Measurements from ENCODE around the gene INSRR. TPM values are rescaled to one million over a fixed set of nuclear protein-coding genes. Genes with fewer than 3 reads are reported as not detected.

INSRR gene
- total RNA-seq, 1 experiment from 2014 or later = not detected

GRCh38 chr1:156841295-156841855 lies 17.5 kb downstream of the INSRR start:
- Histone ChIP-seq H3K79me2 (ENCODE audit: low read length) (no peaks in the 10 kb centered on the region), H3K27me3 (ENCODE audit: low read length) (no peaks in the 10 kb centered on the region), H3K27ac (ENCODE audit: low read length) (no peak overlapping the region), H3K36me3 (ENCODE audit: insufficient read depth, low read length) (no peaks in the 10 kb centered on the region), H2AFZ (ENCODE audit: low read length) (no peak overlapping the region), H3K9me2 (replicated peaks; ENCODE audit: insufficient read depth, low read length) (no peaks in the 10 kb centered on the region), H4K20me1 (ENCODE audit: insufficient read depth, low read depth, low read length) (no peaks in the 10 kb centered on the region), H3K9ac (ENCODE audit: low read length) (no peak overlapping the region), H3K9me3 (ENCODE audit: low read length) (no peaks in the 10 kb centered on the region), H3K4me2 (ENCODE audit: low read depth, low read length, poor library complexity, severe bottlenecking) (no peak overlapping the region), H3K4me1 (ENCODE audit: low read length) (no peaks in the 10 kb centered on the region), H3K4me3 (ENCODE audit: low read length) (no peak overlapping the region)
- no peak for DNase-seq

GRCh38 chr1:156840898-156841279 lies 18.0 kb downstream of the INSRR start:
- H3K36me3 ChIP-seq (ENCODE audit: insufficient read depth, low read length) = no peaks in the 10 kb centered on the region
- H3K9me3 ChIP-seq (ENCODE audit: low read length) = no peaks in the 10 kb centered on the region
- H2AFZ ChIP-seq (ENCODE audit: low read length) = no peak overlapping the region
- H3K27me3 ChIP-seq (ENCODE audit: low read length) = no peaks in the 10 kb centered on the region
- no peak overlapping the region for H3K4me2 ChIP-seq (ENCODE audit: low read depth, low read length, poor library complexity, severe bottlenecking)
- no peaks in the 10 kb centered on the region for H3K4me1 ChIP-seq (ENCODE audit: low read length)
- no peak overlapping the region for H3K4me3 ChIP-seq (ENCODE audit: low read length)
- H4K20me1 ChIP-seq (ENCODE audit: insufficient read depth, low read depth, low read length) = no peaks in the 10 kb centered on the region
- DNase-seq = no peak
- H3K9ac ChIP-seq (ENCODE audit: low read length) = no peak overlapping the region
- no peaks in the 10 kb centered on the region for H3K9me2 ChIP-seq (replicated peaks; ENCODE audit: insufficient read depth, low read length)
- H3K79me2 ChIP-seq (ENCODE audit: low read length) = no peaks in the 10 kb centered on the region
- H3K27ac ChIP-seq (ENCODE audit: low read length) = no peak overlapping the region

GRCh38 chr1:156840186-156840897 lies 18.6 kb downstream of the INSRR start:
- H4K20me1 ChIP-seq (ENCODE audit: insufficient read depth, low read depth, low read length) = no peaks in the 10 kb centered on the region
- no peak overlapping the region for H3K4me2 ChIP-seq (ENCODE audit: low read depth, low read length, poor library complexity, severe bottlenecking)
- H3K9ac ChIP-seq (ENCODE audit: low read length) = no peak overlapping the region
- no peaks in the 10 kb centered on the region for H3K9me3 ChIP-seq (ENCODE audit: low read length)
- H3K79me2 ChIP-seq (ENCODE audit: low read length) = no peaks in the 10 kb centered on the region
- no peaks in the 10 kb centered on the region for H3K4me1 ChIP-seq (ENCODE audit: low read length)
- no peaks in the 10 kb centered on the region for H3K36me3 ChIP-seq (ENCODE audit: insufficient read depth, low read length)
- H3K27ac ChIP-seq (ENCODE audit: low read length) = no peak overlapping the region
- H3K4me3 ChIP-seq (ENCODE audit: low read length) = no peak overlapping the region
- no peaks in the 10 kb centered on the region for H3K9me2 ChIP-seq (replicated peaks; ENCODE audit: insufficient read depth, low read length)
- H3K27me3 ChIP-seq (ENCODE audit: low read length) = no peaks in the 10 kb centered on the region
- H2AFZ ChIP-seq (ENCODE audit: low read length) = no peak overlapping the region
- DNase-seq = no peak

- Histone ChIP-seq H3K27me3 (ENCODE audit: low read length) (no peaks in the 10 kb centered on the region), H4K20me1 (ENCODE audit: insufficient read depth, low read depth, low read length) (no peaks in the 10 kb centered on the region), H3K36me3 (ENCODE audit: insufficient read depth, low read length) (no peaks in the 10 kb centered on the region), H3K4me2 (ENCODE audit: low read depth, low read length, poor library complexity, severe bottlenecking) (no peak overlapping the region), H3K4me3 (ENCODE audit: low read length) (no peak overlapping the region), H3K27ac (ENCODE audit: low read length) (no peak overlapping the region), H3K9ac (ENCODE audit: low read length) (no peak overlapping the region), H3K9me3 (ENCODE audit: low read length) (no peaks in the 10 kb centered on the region), H2AFZ (ENCODE audit: low read length) (no peak overlapping the region), H3K79me2 (ENCODE audit: low read length) (no peaks in the 10 kb centered on the region), H3K4me1 (ENCODE audit: low read length) (no peaks in the 10 kb centered on the region), H3K9me2 (replicated peaks; ENCODE audit: insufficient read depth, low read length) (no peaks in the 10 kb centered on the region)
- no peak for DNase-seq
Observed at GRCh38 chr1:156839426-156840109, 19.3 kb downstream of the INSRR start.

- Histone ChIP-seq H3K4me3 (ENCODE audit: low read length) (no peak overlapping the region), H3K9me3 (ENCODE audit: low read length) (no peaks in the 10 kb centered on the region), H3K9me2 (replicated peaks; ENCODE audit: insufficient read depth, low read length) (no peaks in the 10 kb centered on the region), H3K27ac (ENCODE audit: low read length) (no peak overlapping the region), H3K79me2 (ENCODE audit: low read length) (no peaks in the 10 kb centered on the region), H3K27me3 (ENCODE audit: low read length) (no peaks in the 10 kb centered on the region), H4K20me1 (ENCODE audit: insufficient read depth, low read depth, low read length) (no peaks in the 10 kb centered on the region), H2AFZ (ENCODE audit: low read length) (no peak overlapping the region), H3K4me2 (ENCODE audit: low read depth, low read length, poor library complexity, severe bottlenecking) (no peak overlapping the region), H3K4me1 (ENCODE audit: low read length) (no peaks in the 10 kb centered on the region), H3K9ac (ENCODE audit: low read length) (no peak overlapping the region), H3K36me3 (ENCODE audit: insufficient read depth, low read length) (no peaks in the 10 kb centered on the region)
- DNase-seq = peak; percentile 73
Observed at GRCh38 chr1:156838972-156839371, 19.9 kb downstream of the INSRR start.

- H3K9me2 ChIP-seq (replicated peaks; ENCODE audit: insufficient read depth, low read length) = no peaks in the 10 kb centered on the region
- no peaks in the 10 kb centered on the region for H3K27me3 ChIP-seq (ENCODE audit: low read length)
- H3K4me2 ChIP-seq (ENCODE audit: low read depth, low read length, poor library complexity, severe bottlenecking) = no peak overlapping the region
- H3K27ac ChIP-seq (ENCODE audit: low read length) = no peak overlapping the region
- no peaks in the 10 kb centered on the region for H3K9me3 ChIP-seq (ENCODE audit: low read length)
- H4K20me1 ChIP-seq (ENCODE audit: insufficient read depth, low read depth, low read length) = no peaks in the 10 kb centered on the region
- no peak for DNase-seq
- H3K9ac ChIP-seq (ENCODE audit: low read length) = no peak overlapping the region
- no peak overlapping the region for H2AFZ ChIP-seq (ENCODE audit: low read length)
- no peaks in the 10 kb centered on the region for H3K79me2 ChIP-seq (ENCODE audit: low read length)
- no peaks in the 10 kb centered on the region for H3K36me3 ChIP-seq (ENCODE audit: insufficient read depth, low read length)
- no peaks in the 10 kb centered on the region for H3K4me1 ChIP-seq (ENCODE audit: low read length)
- no peak overlapping the region for H3K4me3 ChIP-seq (ENCODE audit: low read length)
Observed at GRCh38 chr1:156836892-156837291, 22.0 kb downstream of the INSRR start.

- Histone ChIP-seq H3K79me2 (ENCODE audit: low read length) (no peaks in the 10 kb centered on the region), H3K36me3 (ENCODE audit: insufficient read depth, low read length) (no peaks in the 10 kb centered on the region), H3K4me2 (ENCODE audit: low read depth, low read length, poor library complexity, severe bottlenecking) (no peak overlapping the region), H3K27ac (ENCODE audit: low read length) (no peak overlapping the region), H4K20me1 (ENCODE audit: insufficient read depth, low read depth, low read length) (no peaks in the 10 kb centered on the region), H3K9me2 (replicated peaks; ENCODE audit: insufficient read depth, low read length) (no peaks in the 10 kb centered on the region), H3K9ac (ENCODE audit: low read length) (no peak overlapping the region), H2AFZ (ENCODE audit: low read length) (no peak overlapping the region), H3K4me3 (ENCODE audit: low read length) (no peak overlapping the region), H3K27me3 (ENCODE audit: low read length) (no peaks in the 10 kb centered on the region), H3K4me1 (ENCODE audit: low read length) (no peaks in the 10 kb centered on the region), H3K9me3 (ENCODE audit: low read length) (no peaks in the 10 kb centered on the region)
- DNase-seq = no peak
Observed at GRCh38 chr1:156836041-156836654, 22.8 kb downstream of the INSRR start.

- no peaks in the 10 kb centered on the region for H3K79me2 ChIP-seq (ENCODE audit: low read length)
- no peaks in the 10 kb centered on the region for H4K20me1 ChIP-seq (ENCODE audit: insufficient read depth, low read depth, low read length)
- H3K27me3 ChIP-seq (ENCODE audit: low read length) = no peaks in the 10 kb centered on the region
- H3K4me1 ChIP-seq (ENCODE audit: low read length) = no peaks in the 10 kb centered on the region
- H3K4me3 ChIP-seq (ENCODE audit: low read length) = no peak overlapping the region
- H3K9ac ChIP-seq (ENCODE audit: low read length) = no peak overlapping the region
- H3K36me3 ChIP-seq (ENCODE audit: insufficient read depth, low read length) = no peaks in the 10 kb centered on the region
- no peaks in the 10 kb centered on the region for H3K9me2 ChIP-seq (replicated peaks; ENCODE audit: insufficient read depth, low read length)
- no peak overlapping the region for H3K27ac ChIP-seq (ENCODE audit: low read length)
- no peak overlapping the region for H2AFZ ChIP-seq (ENCODE audit: low read length)
- no peaks in the 10 kb centered on the region for H3K9me3 ChIP-seq (ENCODE audit: low read length)
- no peak overlapping the region for H3K4me2 ChIP-seq (ENCODE audit: low read depth, low read length, poor library complexity, severe bottlenecking)
- no peak for DNase-seq
Observed at GRCh38 chr1:156834322-156834721, 24.6 kb downstream of the INSRR start.

All from Karpas-422 (cell line).